Hematopoietic multipotent progenitor cell treated with erythropoietin and hydrocortisone succinate and interleukin-3 and kit ligand, for 4 days (in vitro differentiated cells): ENCODE data around the gene CALB2.
A peak's percentile ranks its signal among the peaks of the same experiment; 100 is the strongest.
"Not testable (repeated sequence)": the region's sequence is repeated elsewhere in the genome, so short reads cannot be mapped to it uniquely, and the experiment has no call there.

ENCODE experiments used
- DNase-seq: peaks from one replicate; pipeline ENCODE4 v3.0.0-alpha.2; 2015

CALB2 gene

DNA sequence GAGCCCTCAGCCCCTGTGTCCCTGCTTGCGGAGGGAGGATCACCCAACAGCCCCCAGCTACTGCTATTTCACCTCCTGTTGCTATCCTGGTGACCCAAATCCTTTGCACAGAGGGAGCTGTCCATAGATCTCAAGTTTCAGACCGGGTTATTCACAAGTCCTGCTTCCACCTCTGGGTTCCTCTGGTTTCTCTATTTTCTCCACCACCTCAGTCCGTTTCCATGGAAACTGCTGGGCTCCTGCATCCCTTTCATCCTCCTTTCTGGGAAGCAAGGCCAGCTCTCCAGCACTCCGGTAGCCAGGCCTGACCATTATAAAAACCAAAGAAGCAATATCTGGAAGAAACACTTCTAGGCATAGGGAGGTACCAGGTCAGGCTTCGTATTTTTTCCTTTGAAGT, 4.8 kb upstream of the CALB2 start:
- no peak for DNase-seq

DNA sequence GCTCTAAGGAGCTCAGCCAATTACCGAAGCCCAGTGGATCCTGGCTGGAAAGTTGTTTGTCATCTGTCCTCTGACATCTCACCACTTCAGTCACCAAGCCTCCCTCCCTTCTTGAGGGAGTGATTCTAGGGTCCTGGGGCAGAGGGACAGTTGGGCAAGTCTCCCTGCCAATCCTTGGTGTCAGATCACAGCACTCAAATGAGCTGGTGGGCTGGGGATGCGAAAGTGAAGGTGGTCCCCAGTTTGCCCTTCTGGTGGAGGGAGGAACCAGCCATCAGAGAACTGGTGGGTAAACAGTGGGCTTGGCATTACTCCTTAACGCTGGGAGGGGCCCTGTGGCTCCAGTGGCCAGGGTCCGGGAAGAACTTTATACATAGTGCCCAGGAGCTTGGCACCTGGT, 4.4 kb upstream of the CALB2 start:
- no peak for DNase-seq

- DNase-seq = no peak
These were observed 2.3 kb upstream of the CALB2 start for GRCh38 chr16:71356051-71356740.

DNA sequence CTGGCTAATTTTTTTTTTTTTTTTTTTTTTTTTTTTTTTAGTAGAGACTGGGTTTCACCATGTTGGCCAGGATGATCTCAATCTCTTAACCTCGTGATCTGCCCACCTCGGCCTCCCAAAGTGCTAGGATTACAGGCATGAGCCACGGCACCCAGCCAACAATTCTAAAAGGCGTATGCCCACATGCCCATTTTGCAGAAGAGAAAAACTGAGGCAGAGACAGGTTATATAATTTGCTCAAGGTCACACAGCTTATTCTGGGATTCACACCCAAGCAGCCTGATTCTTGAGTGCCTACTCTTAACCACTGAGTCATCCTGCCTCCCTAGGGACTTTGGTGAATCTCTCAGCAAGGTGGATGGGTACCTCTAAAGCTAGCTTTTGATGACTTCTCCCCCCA, 1.6 kb upstream of the CALB2 start:
- DNase-seq = not testable (repeated sequence)

DNA sequence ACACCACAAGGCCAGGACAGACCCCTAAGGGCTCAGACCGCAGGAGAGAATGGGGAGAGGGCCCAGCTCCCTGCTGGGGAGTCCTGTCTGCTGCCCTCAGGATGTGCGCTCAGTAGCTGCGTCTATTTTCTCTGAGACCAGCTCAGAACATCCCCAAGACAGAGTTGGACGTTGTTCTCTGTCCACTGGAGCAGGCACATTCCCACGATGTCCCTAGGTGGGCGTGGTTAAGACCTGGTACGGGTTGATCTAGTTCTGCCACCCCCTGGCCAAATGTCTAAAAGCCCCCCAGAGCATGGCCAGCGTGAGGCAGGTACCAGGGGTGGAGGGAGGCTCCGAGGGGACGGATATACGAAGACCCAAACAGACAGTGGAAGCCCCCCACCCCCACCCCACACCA, 842 bp upstream of the CALB2 start:
- DNase-seq = no peak

DNA sequence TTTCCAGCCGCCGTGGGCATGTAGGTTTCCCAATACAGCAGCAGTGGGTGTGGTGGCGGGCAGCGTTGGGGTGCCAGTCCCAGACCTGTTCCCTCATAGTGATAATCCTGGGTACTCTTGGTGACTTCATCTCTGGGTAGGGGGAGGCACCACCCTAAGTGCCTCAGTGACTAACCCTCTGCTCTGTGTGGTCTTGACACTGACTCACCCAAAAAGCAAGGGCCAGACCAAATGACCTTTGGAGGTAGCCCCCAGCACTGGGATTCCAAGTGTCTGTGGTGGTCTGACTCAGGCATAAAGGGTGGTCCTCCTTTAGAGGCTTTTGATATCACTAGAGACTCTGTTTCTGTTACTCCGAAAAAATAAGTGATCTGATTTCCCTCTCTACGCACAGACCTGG, 908 bp downstream of the CALB2 start:
- no peak for DNase-seq

- DNase-seq = peak; percentile 34
These were observed 1.9 kb downstream of the CALB2 start for GRCh38 chr16:71360378-71360777.

GRCh38 chr16:71364133-71364681, 5.7 kb downstream of the CALB2 start:
- no peak for DNase-seq

GRCh38 chr16:71365021-71365420, 6.5 kb downstream of the CALB2 start:
- no peak for DNase-seq

- peak; percentile 89 for DNase-seq
These were observed 8.9 kb downstream of the CALB2 start for GRCh38 chr16:71367241-71367976.

GRCh38 chr16:71368958-71369357, 10.4 kb downstream of the CALB2 start:
- DNase-seq = no peak

DNA sequence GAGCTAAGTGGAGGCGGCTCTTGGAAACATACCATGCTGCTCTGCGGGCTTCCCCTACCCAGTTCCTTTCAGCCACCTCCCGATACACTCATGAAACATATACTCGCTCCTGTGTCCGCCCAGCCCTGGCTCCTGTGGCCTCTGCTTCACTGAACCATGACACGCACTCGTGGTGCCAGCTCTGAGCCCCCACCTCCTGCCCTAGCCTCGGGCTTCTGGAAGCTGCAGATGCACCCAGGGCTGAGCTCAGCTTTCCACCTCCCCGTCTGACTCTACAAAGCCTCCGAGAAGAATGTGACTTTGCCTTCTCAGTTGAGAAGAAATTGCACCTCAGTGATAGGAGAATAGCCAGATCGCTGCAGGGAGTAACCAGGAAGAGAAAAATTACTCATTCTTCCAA, 11.0 kb downstream of the CALB2 start:
- DNase-seq = no peak

GRCh38 chr16:71371237-71371636, 12.7 kb downstream of the CALB2 start:
- DNase-seq = no peak

DNA sequence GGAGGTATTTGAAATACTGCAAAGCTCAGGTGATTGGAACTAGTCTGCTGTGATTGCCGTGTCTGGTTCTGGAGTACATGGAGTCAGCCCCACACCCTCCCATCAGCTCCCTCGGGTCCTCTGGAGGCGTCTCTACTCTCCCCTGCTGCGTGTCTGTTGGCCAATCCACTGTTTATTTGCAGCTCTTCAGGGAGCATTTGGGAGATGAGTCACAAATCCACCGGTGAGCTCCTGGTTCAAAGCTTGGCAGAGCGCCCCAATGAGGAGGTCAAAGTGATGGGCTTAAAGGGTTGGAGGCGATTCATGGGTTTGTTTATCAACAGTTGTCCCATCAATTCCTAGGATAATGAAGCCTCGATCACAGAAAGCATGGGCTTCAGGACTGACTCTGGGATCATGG, 14.6 kb downstream of the CALB2 start:
- no peak for DNase-seq

- DNase-seq = no peak
These were observed 18.1 kb downstream of the CALB2 start for GRCh38 chr16:71376465-71377157.

- no peak for DNase-seq
These were observed 21.2 kb downstream of the CALB2 start for GRCh38 chr16:71379711-71380110.

GRCh38 chr16:71380831-71381230, 22.3 kb downstream of the CALB2 start:
- DNase-seq = no peak

DNA sequence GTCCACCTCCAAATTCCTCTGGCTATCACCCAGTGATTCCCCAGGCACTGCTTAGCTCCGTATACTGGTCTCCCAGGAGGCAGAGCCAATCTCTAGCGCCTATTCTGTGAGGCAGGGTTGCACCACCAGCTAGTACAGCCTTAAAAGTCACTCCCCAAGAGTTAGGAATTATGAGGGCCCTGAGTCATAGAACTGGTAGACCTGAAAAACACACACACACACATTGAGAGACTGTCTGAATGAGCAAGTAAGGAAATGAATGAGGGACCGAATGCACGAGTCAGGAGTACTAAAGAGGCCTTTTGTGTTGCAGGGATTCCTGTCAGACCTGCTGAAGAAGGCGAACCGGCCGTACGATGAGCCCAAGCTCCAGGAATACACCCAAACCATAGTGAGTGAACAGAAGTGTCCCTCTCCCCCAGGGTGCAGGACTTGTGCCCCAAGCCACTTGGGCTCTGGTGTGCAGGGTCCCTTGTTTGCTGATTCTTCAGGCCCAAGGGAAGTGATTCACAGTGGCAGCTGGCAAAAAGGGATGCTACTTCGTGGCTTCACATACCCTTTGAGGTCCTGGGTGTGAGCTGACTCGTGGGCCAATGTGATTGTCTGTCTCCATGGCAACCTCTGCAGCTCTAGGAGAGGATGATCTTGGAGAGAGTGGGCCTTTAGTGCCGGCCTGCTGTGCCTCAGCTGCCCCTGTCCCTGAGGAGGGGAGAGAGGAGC, 24.7 kb downstream of the CALB2 start:
- peak; percentile 34 for DNase-seq

DNA sequence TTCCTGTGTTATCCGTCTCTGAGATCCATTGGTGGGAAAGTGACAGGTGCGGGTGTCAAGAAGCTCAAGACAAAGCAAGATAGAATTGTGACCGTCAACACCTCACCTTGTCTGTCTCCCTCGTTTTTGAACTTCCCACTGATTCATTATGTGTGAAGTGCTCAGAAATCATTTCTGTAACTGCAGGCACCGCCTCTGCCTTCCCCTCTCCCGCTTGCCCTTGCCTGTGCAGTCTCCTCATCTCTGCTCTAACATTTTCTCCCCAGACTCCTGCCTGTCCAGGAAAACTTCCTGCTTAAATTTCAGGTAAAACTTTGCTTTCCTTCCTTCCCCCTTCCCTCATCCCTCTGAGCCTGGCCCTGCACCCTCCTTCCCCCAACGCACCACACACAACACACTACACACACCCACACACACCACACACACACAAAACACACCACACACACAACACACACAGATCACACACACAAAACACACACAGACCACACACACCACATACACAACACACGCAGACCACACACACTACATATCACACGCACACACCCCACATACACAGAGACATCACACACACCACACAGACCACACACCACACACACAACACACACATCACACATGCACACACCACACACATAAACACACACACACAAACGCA, 25.7 kb downstream of the CALB2 start:
- DNase-seq = peak; percentile 10

DNA sequence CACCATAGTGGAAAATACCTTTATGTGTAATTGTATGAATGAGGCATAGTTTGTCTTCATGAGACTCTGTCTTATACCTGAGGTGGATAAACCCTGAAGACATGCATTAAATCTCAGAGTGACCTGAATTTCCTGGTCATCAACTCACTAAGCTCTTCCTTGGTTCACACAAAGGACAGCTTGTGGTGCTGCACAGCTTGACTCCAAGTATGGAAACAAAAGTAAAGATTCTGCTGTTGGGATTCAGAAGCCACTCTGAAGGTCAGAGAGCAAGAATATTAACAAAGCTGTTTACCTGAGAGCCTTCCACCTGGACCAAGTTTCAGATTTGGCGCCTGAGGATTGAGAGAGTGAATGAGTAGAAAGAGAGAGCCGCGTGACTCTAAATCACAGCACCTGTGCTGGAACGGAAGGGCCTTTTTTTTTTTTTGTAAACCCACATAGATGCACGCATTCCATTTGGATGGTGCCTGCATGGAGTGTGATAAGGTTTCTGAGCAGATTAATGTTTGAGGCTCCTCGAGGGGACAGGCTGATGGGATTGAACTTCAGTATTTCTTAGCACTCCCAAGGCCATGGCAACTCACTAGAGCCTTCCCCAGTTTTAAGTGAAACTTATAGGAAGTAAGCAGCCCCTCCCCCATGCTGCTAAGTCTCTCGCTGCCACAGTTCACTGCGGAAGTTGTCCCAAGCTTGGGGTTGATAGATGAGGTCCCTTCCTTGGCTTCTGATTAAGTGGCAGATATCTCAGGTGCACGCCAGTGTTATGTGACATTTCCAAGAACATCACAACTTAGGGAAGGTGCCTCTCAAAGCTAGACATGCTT, 28.7 kb downstream of the CALB2 start:
- DNase-seq = peak; percentile 16

DNA sequence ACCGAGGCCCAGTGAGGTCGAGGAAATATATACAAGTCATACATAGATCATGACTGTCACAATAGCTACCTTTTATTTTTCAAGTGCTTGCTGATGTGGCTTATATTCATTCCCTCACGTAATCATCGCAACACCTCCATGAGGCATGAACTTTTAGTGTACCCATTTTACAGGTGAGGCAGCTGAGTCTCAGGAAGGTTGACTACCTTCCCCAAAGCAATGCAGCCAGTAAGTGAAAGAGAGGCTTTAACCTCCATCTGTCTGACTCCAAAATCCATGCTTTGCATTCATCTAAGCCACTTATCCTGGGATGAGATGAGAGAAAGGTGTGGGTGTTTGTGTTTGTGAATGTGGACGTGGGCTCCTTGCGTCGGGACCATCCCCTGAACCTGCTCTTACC, 30.8 kb downstream of the CALB2 start:
- no peak for DNase-seq

DNA sequence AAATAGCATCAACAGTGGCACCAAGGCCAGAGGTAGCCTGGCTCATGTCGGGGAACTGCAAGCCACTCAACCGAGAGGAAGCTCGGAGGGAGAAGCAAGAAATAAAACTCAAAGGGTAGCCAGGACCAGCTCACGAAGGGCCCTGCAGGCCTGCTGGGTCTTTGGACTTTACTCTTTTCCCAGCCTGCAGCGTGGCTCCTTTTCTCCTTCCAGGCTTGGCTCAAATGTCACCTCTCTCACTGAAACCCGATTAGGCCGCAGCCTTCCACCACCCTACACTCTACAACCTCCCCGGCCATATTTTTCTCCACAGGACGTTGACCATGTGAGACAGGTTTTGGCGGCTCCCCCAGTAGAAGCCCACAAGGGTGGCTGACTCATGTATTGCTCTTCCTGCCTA, 38.1 kb downstream of the CALB2 start:
- DNase-seq = no peak
